Thoracic aorta (tissue), 2 donors: ENCODE data around the gene AACS. TPM values are rescaled to one million over a fixed set of nuclear protein-coding genes. Genes with fewer than 3 reads are reported as not detected.
"Not testable (repeated sequence)": the region's sequence is repeated elsewhere in the genome, so short reads cannot be mapped to it uniquely, and the experiment has no call there.

Experiments used
- ATAC-seq: fragments of 150-250 bp; one replicate; pipeline ENCODE4 v1.8.0; 2017; ENCODE audit warnings: low read depth; ENCODE audit not compliant: insufficient number of reproducible peaks, low FRiP score
- DNase-seq: peaks from one replicate; pipeline ENCODE4 v3.0.0-alpha.2; 2020; ENCODE audit warnings: low spot score
- H3K27ac ChIP-seq, 2 donors: fragments of 200-600 bp; sonication (generic); 1 replicate in 1 of 2; 2 replicates in 1 of 2; pipeline ENCODE4 v1.5.1; 2016; ENCODE audit warnings: mild to moderate bottlenecking in 2 of 2, moderate library complexity in 2 of 2
- H3K27me3 ChIP-seq: fragments of 200-600 bp; sonication (generic); replicated peaks from 2 replicates; pipeline ENCODE4 v1.6.0; 2016; ENCODE audit warnings: mild to moderate bottlenecking; ENCODE audit not compliant: insufficient read depth
- H3K36me3 ChIP-seq: fragments of 200-600 bp; sonication (generic); one replicate; pipeline ENCODE4 v1.5.1; 2016
- H3K4me1 ChIP-seq, 2 donors: fragments of 200-600 bp; sonication (generic); 1 replicate in 1 of 2; 2 replicates in 1 of 2; pipeline versions ENCODE4 v1.5.1 to v1.6.0; 2016; ENCODE audit warnings: low read depth in 2 of 2, mild to moderate bottlenecking in 1 of 2; ENCODE audit not compliant: control insufficient read depth in 1 of 2
- H3K4me3 ChIP-seq: fragments of 200-600 bp; sonication (generic); 2 replicates; pipeline ENCODE4 v1.5.1; 2016; ENCODE audit warnings: mild to moderate bottlenecking
- H3K9me3 ChIP-seq: fragments of 200-600 bp; sonication (generic); 2 replicates; pipeline ENCODE4 v1.5.1; 2016
- CTCF ChIP-seq: fragments of 200-600 bp; sonication (generic); IDR thresholded peaks from one replicate; pipeline ENCODE4 v1.5.1; 2019; ENCODE audit warnings: antibody characterized with exemption
- total RNA-seq, 2 donors: library from RNA; depleted of rRNA; stranded (reverse); fragments of >200 nt; gene quantifications; one replicate each; pipeline versions ENCODE4 v1.1.0 to v1.2.3, GENCODE V29; 2016

Gene AACS
- total RNA-seq, 2 donors from 2014 or later: 14.1 to 14.7 TPM

- Histone ChIP-seq H3K27me3 (no peaks in the 10 kb centered on the region), H3K9me3 (no peaks in the 10 kb centered on the region), H3K4me1 (no peaks in the 10 kb centered on the region), H3K4me3 (no peak overlapping the region), H3K36me3 (peaks cover 10% of the 10 kb centered on the region), H3K27ac (no peak overlapping the region)
- no peak for TF ChIP-seq CTCF
- no peak for DNase-seq
- ATAC-seq: no peak
Measured at GRCh38 chr12:125100551-125101434, 35.6 kb downstream of the AACS start.

GRCh38 chr12:125104982-125105381 is 39.7 kb downstream of the AACS start:
- Histone ChIP-seq H3K9me3 (no peaks in the 10 kb centered on the region), H3K27me3 (no peaks in the 10 kb centered on the region), H3K4me3 (no peak overlapping the region), H3K27ac (no peak overlapping the region), H3K36me3 (peaks cover 26% of the 10 kb centered on the region), H3K4me1 (no peaks in the 10 kb centered on the region)
- no peak for ATAC-seq
- no peak for DNase-seq
- TF ChIP-seq CTCF: no peak

GRCh38 chr12:125105600-125105999 is 40.4 kb downstream of the AACS start:
- H3K4me3 ChIP-seq: no peak overlapping the region
- H3K27me3 ChIP-seq: no peaks in the 10 kb centered on the region
- H3K4me1 ChIP-seq: no peaks in the 10 kb centered on the region
- H3K27ac ChIP-seq: no peak overlapping the region
- H3K9me3 ChIP-seq: no peaks in the 10 kb centered on the region
- TF ChIP-seq CTCF: no peak
- no peak for ATAC-seq
- DNase-seq: no peak
- peaks cover 26% of the 10 kb centered on the region for H3K36me3 ChIP-seq

- Histone ChIP-seq H3K9me3 (no peaks in the 10 kb centered on the region), H3K36me3 (peaks cover 19% of the 10 kb centered on the region), H3K27me3 (no peaks in the 10 kb centered on the region), H3K27ac (no peak overlapping the region), H3K4me3 (no peak overlapping the region), H3K4me1 (no peaks in the 10 kb centered on the region)
- ATAC-seq (no peak), DNase-seq (no peak)
- no peak for TF ChIP-seq CTCF
Measured at GRCh38 chr12:125110641-125111360, 45.6 kb downstream of the AACS start.

- ATAC-seq (no peak), DNase-seq (no peak)
- H3K4me3 ChIP-seq: no peak overlapping the region
- no peaks in the 10 kb centered on the region for H3K27me3 ChIP-seq
- H3K4me1 ChIP-seq: no peaks in the 10 kb centered on the region
- no peaks in the 10 kb centered on the region for H3K9me3 ChIP-seq
- no peak overlapping the region for H3K27ac ChIP-seq
- H3K36me3 ChIP-seq: peaks cover 19% of the 10 kb centered on the region
- no peak for TF ChIP-seq CTCF
Measured at GRCh38 chr12:125111403-125111802, 46.2 kb downstream of the AACS start.

GRCh38 chr12:125112614-125113013 is 47.4 kb downstream of the AACS start:
- ATAC-seq, H3K27ac ChIP-seq, DNase-seq, H3K27me3 ChIP-seq, H3K9me3 ChIP-seq, H3K4me1 ChIP-seq, H3K4me3 ChIP-seq: not testable (repeated sequence)
- H3K36me3 ChIP-seq: peaks cover 17% of the 10 kb centered on the region
